Renal pelvis (tissue), 3 donors: Measurements from ENCODE around the gene PSG7. TPM values are rescaled to one million over a fixed set of nuclear protein-coding genes. Genes with fewer than 3 reads are reported as not detected.

Experiments used
- polyA plus RNA-seq, 3 donors: library from polyadenylated mRNA; unstranded; fragments of 120-200 nt; gene quantifications; one replicate each; pipeline ENCODE4 v1.2.1, GENCODE V29; 2013; ENCODE audit not compliant: insufficient read length in 3 of 3

The PSG7 gene
- polyA plus RNA-seq, 3 donors: not detected

Other genes with a start within 250 kb of the PSG7 start
- under 1 TPM in 1 of 3 donors, not detected in 2; 0.13 TPM for gene PSG3, start 196.7 kb downstream of the PSG7 start, polyA plus RNA-seq
- not detected for gene PSG8, start 171.5 kb downstream of the PSG7 start, polyA plus RNA-seq
- gene PSG1, start 57.5 kb downstream of the PSG7 start, polyA plus RNA-seq: under 1 TPM in 1 of 3 donors, not detected in 2; 0.07 TPM
- gene PSG6, start 19.3 kb downstream of the PSG7 start, polyA plus RNA-seq: not detected
- gene PSG11, start 89.3 kb upstream of the PSG7 start, polyA plus RNA-seq: not detected
- gene PSG2, start 145.5 kb upstream of the PSG7 start, polyA plus RNA-seq: not detected
- gene PSG5, start 249.3 kb upstream of the PSG7 start, polyA plus RNA-seq: not detected